Endodermal cell (in vitro differentiated cells): ENCODE measurements around the gene BDH2. TPM values are rescaled to one million over a fixed set of nuclear protein-coding genes. Genes with fewer than 3 reads are reported as not detected.

Source experiments
- DNase-seq: peaks from one replicate; pipeline ENCODE4 v3.0.0-alpha.2; 2017
- H3K27ac ChIP-seq: 2 replicates; pipeline ENCODE4 v1.5.1; 2013; ENCODE audit warnings: mild to moderate bottlenecking, low read depth, low read length, moderate library complexity
- H3K27me3 ChIP-seq: 2 replicates; pipeline ENCODE4 v1.6.1; 2013; ENCODE audit warnings: mild to moderate bottlenecking, low read length, moderate library complexity; ENCODE audit not compliant: insufficient read depth, control insufficient read depth, poor library complexity, severe bottlenecking
- H3K36me3 ChIP-seq: 2 replicates; pipeline ENCODE4 v1.7.0; 2013; ENCODE audit warnings: mild to moderate bottlenecking, low read length, moderate library complexity; ENCODE audit not compliant: control insufficient read depth, insufficient read depth
- H3K4me1 ChIP-seq: one replicate; pipeline ENCODE4 v1.7.0; 2013; ENCODE audit warnings: low read length; ENCODE audit not compliant: control insufficient read depth, insufficient read depth
- H3K4me3 ChIP-seq: 2 replicates; pipeline ENCODE4 v1.5.1; 2013; ENCODE audit warnings: mild to moderate bottlenecking, low read length, moderate library complexity
- H3K9ac ChIP-seq: 2 replicates; pipeline ENCODE4 v1.6.1; 2013; ENCODE audit warnings: mild to moderate bottlenecking, low read length, moderate library complexity; ENCODE audit not compliant: poor library complexity, severe bottlenecking; ENCODE audit errors: extremely low read depth
- H3K9me3 ChIP-seq: 2 replicates; pipeline ENCODE4 v1.6.1; 2013; ENCODE audit warnings: mild to moderate bottlenecking, low read length, moderate library complexity; ENCODE audit not compliant: control insufficient read depth
- H3K27ac Mint-ChIP-seq: 2 replicates; pipeline ENCODE4 v1.8.0; 2020; ENCODE audit warnings: mixed read lengths
- H3K27me3 Mint-ChIP-seq: 2 replicates; pipeline ENCODE4 v1.8.0; 2021; ENCODE audit warnings: mild to moderate bottlenecking, mixed read lengths; ENCODE audit not compliant: insufficient read depth
- H3K36me3 Mint-ChIP-seq: 2 replicates; pipeline ENCODE4 v1.8.0; 2020; ENCODE audit warnings: low read depth, mixed read lengths
- H3K4me1 Mint-ChIP-seq: 2 replicates; pipeline ENCODE4 v1.8.0; 2020; ENCODE audit warnings: mixed read lengths
- H3K4me3 Mint-ChIP-seq: 2 replicates; pipeline ENCODE4 v1.8.0; 2020; ENCODE audit warnings: mild to moderate bottlenecking, moderate library complexity, mixed read lengths
- H3K9me3 Mint-ChIP-seq: 2 replicates; pipeline ENCODE4 v1.8.0; 2020; ENCODE audit warnings: mild to moderate bottlenecking, mixed read lengths
- WGBS, 2 experiments: methylation state at CpG; one replicate each; pipeline versions ENCODE4 v1.1.5 to v1.1.7; 2013; ENCODE audit warnings: missing lambda C conversion rate in 2 of 2, mixed read lengths in 1 of 2; ENCODE audit not compliant: insufficient coverage in 1 of 2, insufficient read length in 1 of 2; 5-methylcytosine and 5-hydroxymethylcytosine counted together
- total RNA-seq, 2 donors: library from RNA; stranded (reverse); fragmentation: NEBNext Ultra II Directional in 1 of 2; extraction: Animal tissue kit (Norgen Biotek cat#: 25700) in 1 of 2; gene quantifications; 2 replicates in 1 of 2; 3 replicates in 1 of 2; pipeline ENCODE4 v1.2.1, GENCODE V29; 2021
- TF ChIP-seq, protein P1 (sequence below): fragments of 200-600 bp; sonication (generic); conservative IDR thresholded peaks from 2 replicates; pipeline ENCODE4 v1.5.0; 2021; ENCODE audit warnings: antibody characterized with exemption, mild to moderate bottlenecking

Gene BDH2
- total RNA-seq, 2 donors from 2014 or later = 36.1 to 46.4 TPM

DNA sequence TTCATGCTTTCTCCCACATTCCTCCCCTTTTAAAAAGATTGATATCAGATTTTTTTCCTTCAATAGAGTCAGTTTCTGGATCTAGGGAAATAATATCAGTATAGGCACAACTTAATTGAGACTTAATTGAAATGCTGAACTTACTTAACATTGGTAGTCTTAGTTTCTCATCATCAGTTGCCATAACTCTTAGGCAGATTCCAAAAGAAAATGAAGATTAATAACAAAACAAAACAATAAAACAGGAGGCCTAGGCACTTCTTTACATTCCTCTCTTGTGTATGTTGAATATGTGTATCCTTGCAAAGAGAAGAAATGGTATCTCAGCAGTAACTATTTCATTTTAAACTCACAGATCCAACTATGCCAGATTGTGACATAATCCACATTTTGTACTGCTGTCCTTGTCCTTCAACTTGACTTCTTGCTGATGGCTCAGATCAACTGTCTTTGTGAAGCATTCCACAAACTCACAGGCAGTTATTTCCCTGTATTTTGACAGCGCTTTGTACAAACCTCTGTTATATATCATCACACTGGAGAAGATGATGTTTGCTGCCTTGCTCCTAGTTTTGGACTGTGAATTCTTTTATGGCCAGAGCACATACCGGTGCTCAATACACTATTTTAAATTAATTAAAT, 14.0 kb downstream of the BDH2 start:
- Mint-ChIP-seq H3K36me3 (peaks cover 26% of the 10 kb centered on the region), H3K27me3 (no peaks in the 10 kb centered on the region)

DNA sequence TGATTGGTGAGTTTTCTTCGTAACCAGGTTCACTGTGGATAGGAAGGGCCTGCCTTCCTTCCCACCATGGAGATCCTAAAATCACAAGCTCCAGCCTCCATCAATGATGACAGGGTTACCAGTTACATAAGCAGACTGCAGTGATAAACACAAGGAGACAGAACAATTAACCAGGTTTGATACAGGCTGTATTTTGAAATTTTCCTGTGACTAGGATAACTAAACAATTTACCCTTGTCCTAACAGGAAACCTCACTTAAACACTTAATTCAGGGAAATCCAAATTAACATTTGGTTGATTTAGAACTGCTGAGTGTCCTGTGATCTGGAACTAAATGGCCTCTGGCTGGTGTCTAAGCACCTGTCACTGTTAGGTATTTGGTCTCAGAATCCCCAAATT, 20.0 kb downstream of the BDH2 start:
- H3K36me3 ChIP-seq = peaks cover 5% of the 10 kb centered on the region
- Mint-ChIP-seq H3K36me3 (peaks cover 14% of the 10 kb centered on the region), H3K27me3 (peaks cover 14% of the 10 kb centered on the region), H3K4me1 (no peaks in the 10 kb centered on the region), H3K9me3 (no peaks in the 10 kb centered on the region), H3K27ac (no peak overlapping the region), H3K4me3 (no peak overlapping the region)
- no peak overlapping the region for H3K4me3 ChIP-seq
- TF ChIP-seq, protein P1, sequence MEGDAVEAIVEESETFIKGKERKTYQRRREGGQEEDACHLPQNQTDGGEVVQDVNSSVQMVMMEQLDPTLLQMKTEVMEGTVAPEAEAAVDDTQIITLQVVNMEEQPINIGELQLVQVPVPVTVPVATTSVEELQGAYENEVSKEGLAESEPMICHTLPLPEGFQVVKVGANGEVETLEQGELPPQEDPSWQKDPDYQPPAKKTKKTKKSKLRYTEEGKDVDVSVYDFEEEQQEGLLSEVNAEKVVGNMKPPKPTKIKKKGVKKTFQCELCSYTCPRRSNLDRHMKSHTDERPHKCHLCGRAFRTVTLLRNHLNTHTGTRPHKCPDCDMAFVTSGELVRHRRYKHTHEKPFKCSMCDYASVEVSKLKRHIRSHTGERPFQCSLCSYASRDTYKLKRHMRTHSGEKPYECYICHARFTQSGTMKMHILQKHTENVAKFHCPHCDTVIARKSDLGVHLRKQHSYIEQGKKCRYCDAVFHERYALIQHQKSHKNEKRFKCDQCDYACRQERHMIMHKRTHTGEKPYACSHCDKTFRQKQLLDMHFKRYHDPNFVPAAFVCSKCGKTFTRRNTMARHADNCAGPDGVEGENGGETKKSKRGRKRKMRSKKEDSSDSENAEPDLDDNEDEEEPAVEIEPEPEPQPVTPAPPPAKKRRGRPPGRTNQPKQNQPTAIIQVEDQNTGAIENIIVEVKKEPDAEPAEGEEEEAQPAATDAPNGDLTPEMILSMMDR = no peak
- H3K27me3 ChIP-seq = peaks cover 10% of the 10 kb centered on the region
- no peak overlapping the region for H3K9ac ChIP-seq
- 100% methylated on average over 1 of the region's 1 CpG; no CpG with 5 or more reads in 1 of the 2 experiments for WGBS, 2 experiments
- no peaks in the 10 kb centered on the region for H3K4me1 ChIP-seq
- no peak overlapping the region for H3K27ac ChIP-seq
- no peak for DNase-seq
- no peaks in the 10 kb centered on the region for H3K9me3 ChIP-seq

More for the DNA sequence above, 14.0 kb downstream of the BDH2 start:
- no peak for DNase-seq
- Histone ChIP-seq H3K4me3 (no peak overlapping the region), H3K36me3 (peaks cover 32% of the 10 kb centered on the region), H3K27ac (no peak overlapping the region), H3K27me3 (no peaks in the 10 kb centered on the region), H3K9me3 (no peaks in the 10 kb centered on the region), H3K4me1 (no peaks in the 10 kb centered on the region), H3K9ac (no peak overlapping the region)
- no peak overlapping the region for H3K4me3 Mint-ChIP-seq
- TF ChIP-seq, protein P1 = no peak
- H3K9me3 Mint-ChIP-seq = no peaks in the 10 kb centered on the region
- H3K4me1 Mint-ChIP-seq = no peaks in the 10 kb centered on the region
- H3K27ac Mint-ChIP-seq = no peak overlapping the region
- 88% methylated on average over 1 of the region's 2 CpGs; no CpG with 5 or more reads in 1 of the 2 experiments for WGBS, 2 experiments

DNA sequence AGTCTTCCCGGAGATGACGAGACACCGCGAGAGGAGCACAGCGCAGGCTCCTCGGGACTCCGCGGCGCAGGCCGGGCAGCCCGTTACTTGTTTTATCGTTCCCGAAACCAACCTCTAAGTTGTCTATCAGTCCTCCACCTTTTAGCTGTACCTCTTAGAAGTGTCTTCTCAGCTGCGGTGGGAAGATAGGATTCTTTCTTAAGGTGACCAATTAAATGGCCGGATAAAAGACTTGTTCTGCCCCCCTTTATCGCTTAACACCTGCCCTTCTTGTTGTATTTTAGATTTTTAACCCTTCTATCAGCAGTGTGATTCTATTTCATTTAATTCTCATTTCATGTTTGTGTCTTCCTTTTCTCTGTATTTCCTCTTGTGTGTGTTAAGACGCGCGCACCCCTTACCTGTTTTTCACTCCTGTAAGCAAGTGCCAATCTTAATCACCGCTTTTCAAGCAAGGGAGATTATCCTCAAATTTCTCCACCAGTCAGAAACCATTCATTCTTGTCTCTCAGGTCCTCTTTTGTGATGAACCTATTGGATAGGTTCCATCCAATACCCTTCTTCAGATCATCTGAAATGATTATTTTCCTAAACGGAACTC, 22.8 kb downstream of the BDH2 start, which contains the start of gene SLC9B2:
Gene SLC9B2 (minus strand): TSS at position 15 of the 601 bp plus-strand sequence. CDS start 9,211 bp downstream, outside the sequence.
- no peak for DNase-seq
- Histone ChIP-seq H3K27me3 (peaks cover 10% of the 10 kb centered on the region), H3K4me3 (peak within 1 kb of the TSS; percentile 76), H3K9me3 (no peaks in the 10 kb centered on the region), H3K36me3 (peaks cover 5% of the 10 kb centered on the region), H3K9ac (peak within 1 kb of the TSS; percentile 62), H3K27ac (no peak within 1 kb of the TSS), H3K4me1 (no peaks in the 10 kb centered on the region)
- H3K36me3 Mint-ChIP-seq = peaks cover 11% of the 10 kb centered on the region
- H3K27me3 Mint-ChIP-seq = peaks cover 24% of the 10 kb centered on the region
- H3K9me3 Mint-ChIP-seq = no peaks in the 10 kb centered on the region
- peak within 1 kb of the TSS; percentile 77 for H3K4me3 Mint-ChIP-seq
- peak within 1 kb of the TSS; percentile 86 for H3K27ac Mint-ChIP-seq
- 23 to 35% methylated on average over 10 to 21 of the region's 21 CpGs for WGBS, 2 experiments
- TF ChIP-seq, protein P1 = no peak
- H3K4me1 Mint-ChIP-seq = no peaks in the 10 kb centered on the region
